GM12864 (cell line): ENCODE results near the gene NLRC5.

Source experiments
- DNase-seq: peaks from one replicate; pipeline ENCODE4 v3.0.0-alpha.2; 2011; ENCODE audit warnings: low read depth
- H3K4me3 ChIP-seq: 2 replicates; pipeline ENCODE4 v1.5.1; 2011; ENCODE audit warnings: mild to moderate bottlenecking, low read depth, low read length, control low read depth
- TF ChIP-seq, protein P1 (sequence below): IDR thresholded peaks from 2 replicates; pipeline ENCODE4 v1.5.1; 2011; ENCODE audit warnings: low read depth, mild to moderate bottlenecking, moderate library complexity, low read length, control low read depth, inconsistent platforms; ENCODE audit errors: missing control alignments

NLRC5 gene

DNA sequence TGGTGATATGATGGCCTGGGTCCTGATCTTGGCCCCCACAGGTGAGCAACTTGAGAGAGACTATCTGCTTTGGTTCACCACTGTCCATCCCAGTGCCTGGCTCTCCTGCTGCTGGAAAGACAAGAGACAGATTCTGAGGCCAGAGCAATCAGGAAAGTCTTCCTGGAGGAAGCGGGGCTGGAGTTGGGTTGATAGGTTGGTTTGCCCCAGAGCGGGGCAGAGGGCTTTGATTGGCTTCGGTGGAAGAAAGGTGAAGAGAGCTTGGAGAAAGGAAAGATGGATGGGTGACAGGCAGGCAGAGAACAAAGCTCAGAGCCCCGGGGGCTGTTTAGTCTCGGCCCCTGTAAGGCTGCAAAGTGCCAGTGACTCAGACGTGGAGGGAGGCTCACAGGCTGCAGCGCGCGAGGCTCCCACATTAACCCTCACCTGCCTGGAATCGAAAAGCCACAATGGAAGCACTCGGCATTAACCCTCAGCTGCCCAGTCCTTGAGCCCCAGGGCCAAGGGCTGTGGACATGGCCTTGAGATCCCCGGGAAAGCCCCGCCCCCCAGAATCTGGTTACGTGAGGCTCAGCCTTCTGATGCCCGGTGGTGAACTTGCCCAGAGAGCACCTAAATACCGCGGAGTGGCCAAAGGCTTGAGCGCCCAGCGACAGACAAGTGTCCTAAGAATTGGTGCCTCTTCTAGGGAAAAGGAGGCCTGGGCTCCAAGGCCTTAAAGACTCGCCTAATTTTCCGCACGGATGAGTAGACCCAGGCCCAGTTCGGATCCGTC, 102.0 kb downstream of the NLRC5 start:
- peak overlapping the region; percentile 71; the same call in 1 of the 2 replicates for H3K4me3 ChIP-seq
- no peak for DNase-seq
- TF ChIP-seq, protein P1, sequence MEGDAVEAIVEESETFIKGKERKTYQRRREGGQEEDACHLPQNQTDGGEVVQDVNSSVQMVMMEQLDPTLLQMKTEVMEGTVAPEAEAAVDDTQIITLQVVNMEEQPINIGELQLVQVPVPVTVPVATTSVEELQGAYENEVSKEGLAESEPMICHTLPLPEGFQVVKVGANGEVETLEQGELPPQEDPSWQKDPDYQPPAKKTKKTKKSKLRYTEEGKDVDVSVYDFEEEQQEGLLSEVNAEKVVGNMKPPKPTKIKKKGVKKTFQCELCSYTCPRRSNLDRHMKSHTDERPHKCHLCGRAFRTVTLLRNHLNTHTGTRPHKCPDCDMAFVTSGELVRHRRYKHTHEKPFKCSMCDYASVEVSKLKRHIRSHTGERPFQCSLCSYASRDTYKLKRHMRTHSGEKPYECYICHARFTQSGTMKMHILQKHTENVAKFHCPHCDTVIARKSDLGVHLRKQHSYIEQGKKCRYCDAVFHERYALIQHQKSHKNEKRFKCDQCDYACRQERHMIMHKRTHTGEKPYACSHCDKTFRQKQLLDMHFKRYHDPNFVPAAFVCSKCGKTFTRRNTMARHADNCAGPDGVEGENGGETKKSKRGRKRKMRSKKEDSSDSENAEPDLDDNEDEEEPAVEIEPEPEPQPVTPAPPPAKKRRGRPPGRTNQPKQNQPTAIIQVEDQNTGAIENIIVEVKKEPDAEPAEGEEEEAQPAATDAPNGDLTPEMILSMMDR = no peak

DNA sequence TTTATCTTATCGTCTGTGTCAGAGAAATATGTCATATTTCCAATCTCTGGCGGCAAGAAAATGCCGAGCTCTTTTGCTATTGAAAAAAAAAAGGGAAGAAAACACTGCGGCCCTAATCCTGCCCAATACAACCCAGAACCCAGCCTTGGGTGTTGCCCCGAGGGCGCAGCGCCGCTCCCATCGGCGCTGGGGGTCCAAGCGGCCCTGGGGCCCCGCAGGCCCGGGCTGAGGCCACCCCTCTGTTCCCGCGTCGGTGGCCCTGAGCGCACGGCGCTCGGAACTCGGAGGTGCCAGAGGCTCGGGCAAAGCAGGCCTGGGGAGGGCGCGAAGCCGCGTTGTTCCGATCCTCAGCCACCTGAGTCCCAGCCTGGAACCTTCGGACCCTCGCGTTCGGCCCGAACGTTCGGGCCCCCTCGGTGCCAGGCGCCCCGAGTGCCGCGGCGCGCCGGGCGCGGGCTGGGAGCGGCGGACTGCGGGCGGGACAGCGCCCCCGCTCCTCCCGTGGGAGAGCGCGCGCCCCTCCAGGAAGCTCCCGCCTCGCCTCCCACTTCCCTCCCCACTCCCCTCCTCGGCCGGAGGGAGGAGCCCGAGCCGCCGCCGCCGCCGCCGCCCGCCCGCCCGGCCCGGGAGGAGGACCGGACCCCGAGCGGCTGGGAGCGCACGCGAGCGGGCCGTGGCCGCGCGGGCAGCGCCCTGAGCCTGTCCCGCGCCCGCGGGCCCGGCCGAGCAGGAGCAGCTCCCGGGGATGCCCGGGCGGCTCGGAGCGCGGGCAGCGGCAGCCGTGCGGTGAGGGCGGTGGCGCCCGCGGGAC, 102.8 kb downstream of the NLRC5 start, which contains the start of gene CPNE2:
Gene CPNE2 (plus strand): TSS at position 609 of the 811 bp plus-strand sequence. CDS start 18,160 bp downstream, outside the sequence.
- TF ChIP-seq, protein P1 = no peak
- peak within 1 kb of the TSS; percentile 71 for H3K4me3 ChIP-seq
- no peak for DNase-seq

DNA sequence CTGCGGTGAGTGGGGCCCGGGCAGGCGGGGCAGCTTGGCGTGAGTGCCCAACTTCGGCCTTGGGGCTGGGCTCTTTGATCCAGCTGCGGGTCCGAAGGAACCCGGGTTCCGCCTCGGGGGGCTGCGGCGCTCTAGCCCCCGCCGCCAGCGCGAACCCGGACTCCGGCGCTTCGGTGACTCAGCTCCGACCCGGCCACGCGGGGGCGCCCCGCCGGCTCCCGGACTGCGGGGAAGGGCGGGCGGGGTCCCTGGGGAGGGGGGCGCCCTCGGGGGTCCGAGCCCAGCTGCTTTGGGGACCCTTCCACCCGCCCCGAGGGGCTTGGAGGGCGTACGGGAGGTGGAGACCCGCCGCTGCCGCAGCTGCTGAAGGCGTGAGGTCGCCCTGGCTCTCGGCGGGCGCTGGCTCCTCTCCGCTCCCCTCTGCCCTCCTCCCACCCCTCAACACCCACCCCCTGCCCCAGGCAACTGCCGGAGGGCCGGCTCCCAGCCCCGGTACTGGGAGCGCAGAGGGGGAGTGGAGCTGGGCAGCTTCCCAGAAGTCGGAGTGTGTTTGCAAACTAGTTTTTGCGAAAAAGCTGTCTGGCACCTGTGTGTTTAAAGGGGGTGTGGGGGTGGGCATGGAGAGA, 103.5 kb downstream of the NLRC5 start:
- H3K4me3 ChIP-seq = peak overlapping the region; percentile 71
- TF ChIP-seq, protein P1 = peak; percentile 54
- DNase-seq = no peak

DNA sequence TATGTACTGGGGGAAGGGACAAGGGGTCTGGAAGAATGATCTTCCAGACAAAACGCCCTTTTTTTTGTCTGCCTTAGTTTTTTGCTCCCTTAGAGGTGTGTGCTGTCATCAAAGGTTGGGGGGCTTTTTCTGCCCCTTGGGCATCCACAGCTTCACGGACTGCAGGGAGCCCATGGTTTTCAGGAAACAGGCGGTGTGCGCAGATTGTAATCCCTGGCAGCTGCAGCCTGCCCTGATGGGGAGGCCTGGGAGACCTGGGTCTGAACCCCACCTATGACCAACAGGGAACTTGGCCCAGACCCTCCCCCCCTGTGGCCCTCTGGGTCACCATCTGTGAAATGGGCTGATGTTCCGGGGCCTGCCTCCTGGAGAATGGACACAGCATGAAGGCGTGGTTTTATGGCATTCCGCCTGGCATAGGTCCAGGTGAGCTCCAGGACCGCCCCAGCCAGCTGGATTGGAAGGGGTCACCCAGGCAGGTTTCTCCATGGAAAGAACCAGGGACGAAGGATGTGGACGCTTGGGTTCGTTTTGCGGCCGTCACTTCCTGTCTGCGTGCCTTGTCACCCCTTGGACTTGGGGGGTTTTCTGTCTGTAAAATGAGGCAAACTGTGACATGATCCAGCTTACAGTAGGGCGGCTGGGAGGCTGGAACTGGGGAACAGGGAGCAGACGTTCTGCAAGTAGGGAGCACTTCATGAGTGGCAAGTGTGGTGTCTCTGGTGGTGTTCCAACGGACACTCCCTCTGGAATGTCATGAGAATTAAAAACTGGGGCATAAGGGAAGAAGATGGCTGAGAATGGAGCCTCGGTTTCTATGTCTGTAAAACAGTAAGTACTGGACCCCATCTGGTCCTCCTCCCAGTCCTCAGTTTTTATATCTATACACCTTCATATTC, 104.6 kb downstream of the NLRC5 start:
- H3K4me3 ChIP-seq = no peak overlapping the region
- DNase-seq = no peak
- TF ChIP-seq, protein P1 = no peak

DNA sequence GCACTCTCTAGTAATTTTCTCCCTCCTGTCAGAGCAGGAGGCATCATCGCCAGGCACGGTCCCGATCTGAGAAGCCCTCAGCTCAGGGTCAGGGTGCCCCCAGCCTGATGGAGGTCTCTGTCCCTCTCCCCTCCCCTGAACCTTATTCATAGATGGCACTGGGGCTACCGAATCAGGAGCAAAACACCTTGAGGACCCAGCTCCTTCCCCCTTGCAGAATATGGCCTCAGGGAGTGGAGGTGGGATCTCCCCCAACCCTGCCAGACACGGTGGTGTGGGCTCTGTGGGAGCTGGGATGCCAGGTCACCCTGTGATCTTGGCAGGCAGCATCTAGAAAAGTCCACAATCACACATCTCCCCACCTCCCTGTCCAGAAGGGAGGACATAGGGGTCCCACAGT, 105.6 kb downstream of the NLRC5 start:
- TF ChIP-seq, protein P1 = no peak
- no peak for DNase-seq
- H3K4me3 ChIP-seq = no peak overlapping the region

DNA sequence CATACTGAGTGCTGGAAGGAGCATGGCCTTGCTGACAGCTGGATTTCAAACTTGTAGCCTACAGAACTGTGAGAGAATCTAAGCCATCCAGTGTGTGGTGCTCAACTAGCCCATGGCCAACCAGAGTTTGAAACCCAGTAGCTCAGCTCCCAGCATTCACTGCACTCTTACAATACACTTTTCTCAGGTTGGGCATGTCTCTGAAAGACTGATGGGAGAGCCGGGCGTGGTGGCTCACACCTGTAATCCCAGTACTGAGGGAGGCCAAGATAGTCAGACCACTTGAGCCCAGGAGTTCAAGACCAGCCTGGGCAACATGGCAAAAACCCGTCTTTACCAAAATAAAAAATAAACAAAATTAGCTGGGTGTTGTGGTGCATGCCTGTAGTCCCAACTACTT, 106.8 kb downstream of the NLRC5 start:
- no peak for DNase-seq
- TF ChIP-seq, protein P1 = no peak
- H3K4me3 ChIP-seq = no peak overlapping the region
